Calu3 (cell line): Measurements from ENCODE around the gene LMAN2. TPM values are rescaled to one million over a fixed set of nuclear protein-coding genes. Genes with fewer than 3 reads are reported as not detected.
"Not testable (repeated sequence)": the region's sequence is repeated elsewhere in the genome, so short reads cannot be mapped to it uniquely, and the experiment has no call there.

Source experiments
- BruUV-seq: library from RNA; stranded (reverse); fragments of 400-500 nt; replicated peaks from 2 replicates; lab custom pipeline; 2021; lab: Mats Ljungman, UMichigan
- CTCF ChIA-PET: fragments of 300-600 bp; sonication (Branson Sonifier 250); formaldehyde crosslinking; loops from one replicate; lab custom pipeline; 2022; ENCODE audit warnings: antibody characterized with exemption; lab: Charles Lee
- DNase-seq: peaks from one replicate; pipeline ENCODE4 v3.0.0; 2022
- H3K27ac Mint-ChIP-seq: one replicate; pipeline ENCODE4 v1.8.0; 2022; ENCODE audit warnings: mixed read lengths; ENCODE audit not compliant: unreplicated experiment
- H3K27me3 Mint-ChIP-seq: one replicate; pipeline ENCODE4 v1.8.0; 2022; ENCODE audit warnings: mixed read lengths; ENCODE audit not compliant: unreplicated experiment
- H3K36me3 Mint-ChIP-seq: one replicate; pipeline ENCODE4 v1.8.0; 2022; ENCODE audit warnings: mild to moderate bottlenecking, moderate library complexity, mixed read lengths; ENCODE audit not compliant: insufficient read depth, unreplicated experiment
- H3K4me1 Mint-ChIP-seq: one replicate; pipeline ENCODE4 v1.8.0; 2022; ENCODE audit warnings: mild to moderate bottlenecking, low read depth, mixed read lengths; ENCODE audit not compliant: unreplicated experiment
- H3K4me3 Mint-ChIP-seq: one replicate; pipeline ENCODE4 v1.8.0; 2022; ENCODE audit warnings: mild to moderate bottlenecking, low read depth, moderate library complexity, mixed read lengths; ENCODE audit not compliant: unreplicated experiment
- H3K9me3 Mint-ChIP-seq: one replicate; pipeline ENCODE4 v1.8.0; 2022; ENCODE audit warnings: low read depth, mixed read lengths; ENCODE audit not compliant: unreplicated experiment
- intact Hi-C: fragments of 100-400 bp; cut with micrococcal nuclease; formaldehyde crosslinking; loops from one replicate; pipeline ENCODE4 v1.10.0; 2022; ENCODE audit not compliant: unreplicated experiment
- total RNA-seq: library from RNA; stranded (reverse); gene quantifications from 2 replicates; pipeline ENCODE4 v1.2.3, GENCODE V29; 2022
- TF ChIP-seq, protein P1 (sequence below): fragments of 200-600 bp; IDR thresholded peaks from one replicate; pipeline ENCODE4 v1.8.0; 2022; ENCODE audit warnings: antibody characterized with exemption; ENCODE audit not compliant: unreplicated experiment

Gene LMAN2
- total RNA-seq, 1 experiment from 2014 or later = 278 TPM

GRCh38 chr5:177378884-177379883 is 27.7 kb upstream of the LMAN2 start:
- H3K4me3 Mint-ChIP-seq = peak overlapping the region; percentile 49
- no peaks in the 10 kb centered on the region for H3K27me3 Mint-ChIP-seq
- TSS peak; percentile 65 for BruUV-seq
- no peaks in the 10 kb centered on the region for H3K9me3 Mint-ChIP-seq
- H3K27ac Mint-ChIP-seq = peak overlapping the region; percentile 90
- H3K36me3 Mint-ChIP-seq = peaks cover 22% of the 10 kb centered on the region
- H3K4me1 Mint-ChIP-seq = peaks cover 49% of the 10 kb centered on the region
- CTCF ChIA-PET = interaction anchor here (0.6 to 3.2 kb wide), 11 partner anchors 9 to 292 kb away, joined by 3 to 56 read pairs (median 5); partner anchors contain the start of gene LMAN2
- TF ChIP-seq, protein P1, sequence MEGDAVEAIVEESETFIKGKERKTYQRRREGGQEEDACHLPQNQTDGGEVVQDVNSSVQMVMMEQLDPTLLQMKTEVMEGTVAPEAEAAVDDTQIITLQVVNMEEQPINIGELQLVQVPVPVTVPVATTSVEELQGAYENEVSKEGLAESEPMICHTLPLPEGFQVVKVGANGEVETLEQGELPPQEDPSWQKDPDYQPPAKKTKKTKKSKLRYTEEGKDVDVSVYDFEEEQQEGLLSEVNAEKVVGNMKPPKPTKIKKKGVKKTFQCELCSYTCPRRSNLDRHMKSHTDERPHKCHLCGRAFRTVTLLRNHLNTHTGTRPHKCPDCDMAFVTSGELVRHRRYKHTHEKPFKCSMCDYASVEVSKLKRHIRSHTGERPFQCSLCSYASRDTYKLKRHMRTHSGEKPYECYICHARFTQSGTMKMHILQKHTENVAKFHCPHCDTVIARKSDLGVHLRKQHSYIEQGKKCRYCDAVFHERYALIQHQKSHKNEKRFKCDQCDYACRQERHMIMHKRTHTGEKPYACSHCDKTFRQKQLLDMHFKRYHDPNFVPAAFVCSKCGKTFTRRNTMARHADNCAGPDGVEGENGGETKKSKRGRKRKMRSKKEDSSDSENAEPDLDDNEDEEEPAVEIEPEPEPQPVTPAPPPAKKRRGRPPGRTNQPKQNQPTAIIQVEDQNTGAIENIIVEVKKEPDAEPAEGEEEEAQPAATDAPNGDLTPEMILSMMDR = no peak
- DNase-seq = peak; percentile 67
- intact Hi-C loops = no loop called here

GRCh38 chr5:177377851-177378776 is 26.6 kb upstream of the LMAN2 start:
- H3K4me1 Mint-ChIP-seq = peaks cover 49% of the 10 kb centered on the region
- H3K27me3 Mint-ChIP-seq = no peaks in the 10 kb centered on the region
- intact Hi-C loops = no loop called here
- no TSS peak for BruUV-seq
- DNase-seq = no peak
- TF ChIP-seq, protein P1 = no peak
- H3K27ac Mint-ChIP-seq = peak overlapping the region; percentile 90
- CTCF ChIA-PET = interaction anchor here (0.7 to 3.2 kb wide), 9 partner anchors 8 to 77 kb away, joined by 3 to 56 read pairs (median 6); partner anchors contain the start of gene LMAN2
- H3K9me3 Mint-ChIP-seq = no peaks in the 10 kb centered on the region
- peaks cover 22% of the 10 kb centered on the region for H3K36me3 Mint-ChIP-seq
- H3K4me3 Mint-ChIP-seq = no peak overlapping the region

DNA sequence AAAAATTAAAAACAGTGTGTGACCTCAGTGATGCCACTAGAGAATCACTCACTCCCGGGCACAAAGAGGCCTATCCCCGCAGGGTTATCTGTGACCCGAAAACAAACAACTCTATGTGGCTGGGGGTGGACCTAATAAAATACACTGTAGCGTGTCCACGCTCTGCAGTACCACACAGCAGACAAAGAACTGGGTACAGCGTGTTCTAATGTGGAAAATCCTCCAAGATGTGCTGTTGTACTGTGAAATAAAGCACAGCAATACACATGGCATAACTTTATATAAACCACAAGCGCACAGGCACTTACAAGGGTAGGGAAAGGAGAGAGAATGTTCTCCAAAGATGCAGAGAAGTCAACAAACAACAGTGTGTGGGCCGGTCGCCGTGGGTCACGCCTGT is 24.6 kb upstream of the LMAN2 start:
- Mint-ChIP-seq H3K36me3 (peaks cover 29% of the 10 kb centered on the region), H3K27ac (peak overlapping the region; percentile 71), H3K4me3 (no peak overlapping the region), H3K4me1 (peaks cover 49% of the 10 kb centered on the region), H3K27me3 (no peaks in the 10 kb centered on the region), H3K9me3 (no peaks in the 10 kb centered on the region)
- DNase-seq = no peak
- TF ChIP-seq, protein P1 = no peak
- intact Hi-C loops = no loop called here
- BruUV-seq = no TSS peak
- CTCF ChIA-PET = no interaction called here

DNA sequence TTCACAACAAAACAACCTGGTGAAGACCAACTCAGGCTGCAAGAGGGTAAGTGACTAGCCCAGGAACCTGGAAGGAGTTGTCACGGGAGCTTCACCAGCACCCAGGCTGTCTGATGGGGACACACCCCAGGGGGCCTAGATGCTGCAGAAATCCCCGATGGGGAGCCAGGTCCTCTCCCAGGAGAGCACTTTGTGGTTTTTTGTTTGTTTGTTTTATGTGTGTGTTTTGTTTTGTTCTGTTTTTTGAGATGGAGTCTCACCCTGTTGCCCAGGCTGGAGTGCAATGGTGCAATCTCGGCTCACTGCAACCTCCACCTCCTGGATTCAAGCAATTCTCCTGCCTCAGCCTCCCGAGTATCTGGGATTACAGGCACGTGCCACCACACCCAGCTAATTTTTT is 24.0 kb upstream of the LMAN2 start:
- H3K36me3 Mint-ChIP-seq = peaks cover 29% of the 10 kb centered on the region
- BruUV-seq, CTCF ChIA-PET, H3K9me3 Mint-ChIP-seq, H3K4me3 Mint-ChIP-seq, H3K27ac Mint-ChIP-seq, intact Hi-C loops, H3K27me3 Mint-ChIP-seq, DNase-seq: not testable (repeated sequence)
- peaks cover 48% of the 10 kb centered on the region for H3K4me1 Mint-ChIP-seq
